ENCODE results near the gene PPM1D. TPM values are rescaled to one million over a fixed set of nuclear protein-coding genes. Genes with fewer than 3 reads are reported as not detected.

Gene PPM1D
- total and polyA plus RNA-seq, 2 of the 13 experiments (the other 11 are each of a cell fraction or from before 2014, with no cell fraction given), result 8.0 to 26.2 TPM

DNA sequence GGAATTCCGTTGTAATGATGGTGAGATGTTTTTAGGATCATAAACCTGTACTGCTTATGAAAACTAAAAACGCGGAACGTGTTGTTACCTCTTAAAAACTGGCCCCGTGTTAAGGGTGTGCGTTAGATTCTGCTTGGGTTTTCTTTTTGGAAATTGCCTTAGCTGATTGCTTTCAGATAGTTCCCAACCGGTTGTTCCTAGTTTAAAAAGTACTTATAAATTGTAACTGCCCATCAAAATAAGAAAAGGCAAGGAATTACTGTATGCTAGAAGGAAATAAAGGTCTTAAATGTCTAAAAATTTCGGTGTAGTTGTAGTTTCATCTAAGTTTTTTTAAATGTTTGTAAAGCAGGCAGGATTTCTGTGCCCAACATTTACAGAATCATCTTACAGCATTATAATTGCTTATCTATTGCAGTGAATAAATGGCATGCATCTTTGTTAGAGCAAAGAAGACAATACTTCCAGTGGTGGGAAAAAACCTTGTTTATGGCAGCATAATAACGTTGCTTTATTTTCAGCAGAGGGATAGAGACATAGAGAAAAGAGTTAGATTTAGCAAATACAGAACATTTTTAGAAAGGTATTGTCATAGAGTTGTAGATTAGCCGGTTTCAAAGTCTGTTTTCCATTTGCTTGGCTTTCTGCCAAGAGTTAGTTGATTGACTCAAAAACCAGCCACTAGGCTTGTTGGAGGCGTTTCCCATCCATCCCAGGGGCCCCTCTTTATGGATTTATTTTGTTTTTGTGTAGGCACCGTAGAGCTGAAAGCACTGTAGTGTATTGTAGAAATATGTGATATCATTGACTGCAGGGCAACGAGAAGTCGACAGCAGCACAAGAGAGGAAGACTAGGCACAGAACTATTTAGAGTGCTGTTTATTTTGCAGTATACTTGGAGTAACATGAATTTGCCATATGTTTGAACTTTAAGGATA is 1.7 kb downstream of the PPM1D start (continued):
- TF ChIP-seq, protein P1, sequence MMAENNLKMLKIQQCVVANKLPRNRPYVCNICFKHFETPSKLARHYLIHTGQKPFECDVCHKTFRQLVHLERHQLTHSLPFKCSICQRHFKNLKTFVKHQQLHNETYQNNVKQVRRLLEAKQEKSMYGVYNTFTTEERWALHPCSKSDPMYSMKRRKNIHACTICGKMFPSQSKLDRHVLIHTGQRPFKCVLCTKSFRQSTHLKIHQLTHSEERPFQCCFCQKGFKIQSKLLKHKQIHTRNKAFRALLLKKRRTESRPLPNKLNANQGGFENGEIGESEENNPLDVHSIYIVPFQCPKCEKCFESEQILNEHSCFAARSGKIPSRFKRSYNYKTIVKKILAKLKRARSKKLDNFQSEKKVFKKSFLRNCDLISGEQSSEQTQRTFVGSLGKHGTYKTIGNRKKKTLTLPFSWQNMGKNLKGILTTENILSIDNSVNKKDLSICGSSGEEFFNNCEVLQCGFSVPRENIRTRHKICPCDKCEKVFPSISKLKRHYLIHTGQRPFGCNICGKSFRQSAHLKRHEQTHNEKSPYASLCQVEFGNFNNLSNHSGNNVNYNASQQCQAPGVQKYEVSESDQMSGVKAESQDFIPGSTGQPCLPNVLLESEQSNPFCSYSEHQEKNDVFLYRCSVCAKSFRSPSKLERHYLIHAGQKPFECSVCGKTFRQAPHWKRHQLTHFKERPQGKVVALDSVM (CRISPR knock-in tag; IDR thresholded peaks at IDR 0.05), result no peak
- TF ChIP-seq ZNF558 (CRISPR knock-in tag; IDR thresholded peaks at IDR 0.05; ENCODE audit: borderline replicate concordance) (no peak), DPF2 (CRISPR knock-in tag; IDR thresholded peaks at IDR 0.05; ENCODE audit: borderline replicate concordance, low read depth) (no peak), SIN3B (IDR thresholded peaks at IDR 0.05; ENCODE audit: low read length) (no peak), ZNF782 (CRISPR knock-in tag; IDR thresholded peaks at IDR 0.05; ENCODE audit: borderline replicate concordance) (no peak), KDM5B (CRISPR knock-in tag; IDR thresholded peaks at IDR 0.05; ENCODE audit: borderline replicate concordance) (no peak), SALL2 (CRISPR knock-in tag; IDR thresholded peaks at IDR 0.05) (no peak), ZNF644 (CRISPR knock-in tag; IDR thresholded peaks at IDR 0.05; ENCODE audit: low read depth) (no peak), ZNF564 (CRISPR knock-in tag; IDR thresholded peaks at IDR 0.05) (no peak), ZNF75D (CRISPR knock-in tag; IDR thresholded peaks at IDR 0.05; ENCODE audit: borderline replicate concordance) (no peak), NFE2L2 (IDR thresholded peaks at IDR 0.05; ENCODE audit: low read length) (no peak), ZNF547 (CRISPR knock-in tag; IDR thresholded peaks at IDR 0.05) (0 out of 2 replicates have a peak, but pooled peaks have one; percentile 33), HOXA9 (CRISPR knock-in tag; IDR thresholded peaks at IDR 0.05; ENCODE audit: borderline replicate concordance) (no peak), SIX1 (CRISPR knock-in tag; IDR thresholded peaks at IDR 0.05; ENCODE audit: borderline replicate concordance) (0 out of 2 replicates have a peak, but pooled peaks have one; percentile 9), CCAR2 (optimal IDR thresholded peaks at IDR 0.05; ENCODE audit: low read depth, low read length) (no peak), ZFYVE20 (CRISPR knock-in tag; IDR thresholded peaks at IDR 0.05; ENCODE audit: borderline replicate concordance, low read depth) (no peak), PTBP1 (IDR thresholded peaks at IDR 0.05; ENCODE audit: low read depth, low read length, poor library complexity, severe bottlenecking) (no peak)
- TF ChIP-seq, protein P2, sequence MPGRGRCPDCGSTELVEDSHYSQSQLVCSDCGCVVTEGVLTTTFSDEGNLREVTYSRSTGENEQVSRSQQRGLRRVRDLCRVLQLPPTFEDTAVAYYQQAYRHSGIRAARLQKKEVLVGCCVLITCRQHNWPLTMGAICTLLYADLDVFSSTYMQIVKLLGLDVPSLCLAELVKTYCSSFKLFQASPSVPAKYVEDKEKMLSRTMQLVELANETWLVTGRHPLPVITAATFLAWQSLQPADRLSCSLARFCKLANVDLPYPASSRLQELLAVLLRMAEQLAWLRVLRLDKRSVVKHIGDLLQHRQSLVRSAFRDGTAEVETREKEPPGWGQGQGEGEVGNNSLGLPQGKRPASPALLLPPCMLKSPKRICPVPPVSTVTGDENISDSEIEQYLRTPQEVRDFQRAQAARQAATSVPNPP (CRISPR knock-in tag; IDR thresholded peaks at IDR 0.05), result no peak
- TF ChIP-seq, protein P3, sequence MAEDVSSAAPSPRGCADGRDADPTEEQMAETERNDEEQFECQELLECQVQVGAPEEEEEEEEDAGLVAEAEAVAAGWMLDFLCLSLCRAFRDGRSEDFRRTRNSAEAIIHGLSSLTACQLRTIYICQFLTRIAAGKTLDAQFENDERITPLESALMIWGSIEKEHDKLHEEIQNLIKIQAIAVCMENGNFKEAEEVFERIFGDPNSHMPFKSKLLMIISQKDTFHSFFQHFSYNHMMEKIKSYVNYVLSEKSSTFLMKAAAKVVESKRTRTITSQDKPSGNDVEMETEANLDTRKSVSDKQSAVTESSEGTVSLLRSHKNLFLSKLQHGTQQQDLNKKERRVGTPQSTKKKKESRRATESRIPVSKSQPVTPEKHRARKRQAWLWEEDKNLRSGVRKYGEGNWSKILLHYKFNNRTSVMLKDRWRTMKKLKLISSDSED (CRISPR knock-in tag; IDR thresholded peaks at IDR 0.05), result no peak
- TF ChIP-seq, protein P4, sequence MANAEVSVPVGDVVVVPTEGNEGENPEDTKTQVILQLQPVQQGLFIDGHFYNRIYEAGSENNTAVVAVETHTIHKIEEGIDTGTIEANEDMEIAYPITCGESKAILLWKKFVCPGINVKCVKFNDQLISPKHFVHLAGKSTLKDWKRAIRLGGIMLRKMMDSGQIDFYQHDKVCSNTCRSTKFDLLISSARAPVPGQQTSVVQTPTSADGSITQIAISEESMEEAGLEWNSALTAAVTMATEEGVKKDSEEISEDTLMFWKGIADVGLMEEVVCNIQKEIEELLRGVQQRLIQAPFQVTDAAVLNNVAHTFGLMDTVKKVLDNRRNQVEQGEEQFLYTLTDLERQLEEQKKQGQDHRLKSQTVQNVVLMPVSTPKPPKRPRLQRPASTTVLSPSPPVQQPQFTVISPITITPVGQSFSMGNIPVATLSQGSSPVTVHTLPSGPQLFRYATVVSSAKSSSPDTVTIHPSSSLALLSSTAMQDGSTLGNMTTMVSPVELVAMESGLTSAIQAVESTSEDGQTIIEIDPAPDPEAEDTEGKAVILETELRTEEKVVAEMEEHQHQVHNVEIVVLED (CRISPR knock-in tag; IDR thresholded peaks at IDR 0.05; ENCODE audit: borderline replicate concordance), result no peak
- TF ChIP-seq, protein P5, sequence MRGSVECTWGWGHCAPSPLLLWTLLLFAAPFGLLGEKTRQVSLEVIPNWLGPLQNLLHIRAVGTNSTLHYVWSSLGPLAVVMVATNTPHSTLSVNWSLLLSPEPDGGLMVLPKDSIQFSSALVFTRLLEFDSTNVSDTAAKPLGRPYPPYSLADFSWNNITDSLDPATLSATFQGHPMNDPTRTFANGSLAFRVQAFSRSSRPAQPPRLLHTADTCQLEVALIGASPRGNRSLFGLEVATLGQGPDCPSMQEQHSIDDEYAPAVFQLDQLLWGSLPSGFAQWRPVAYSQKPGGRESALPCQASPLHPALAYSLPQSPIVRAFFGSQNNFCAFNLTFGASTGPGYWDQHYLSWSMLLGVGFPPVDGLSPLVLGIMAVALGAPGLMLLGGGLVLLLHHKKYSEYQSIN (CRISPR knock-in tag; IDR thresholded peaks at IDR 0.05; ENCODE audit: borderline replicate concordance), result no peak

Data from HepG2 (cell line).